ENCODE measurements around the gene DAW1. TPM values are rescaled to one million over a fixed set of nuclear protein-coding genes. Genes with fewer than 3 reads are reported as not detected.

The DAW1 gene
- total and polyA plus RNA-seq, 2 experiments from 2014 or later, result 0.81 to 2.1 TPM

DNA sequence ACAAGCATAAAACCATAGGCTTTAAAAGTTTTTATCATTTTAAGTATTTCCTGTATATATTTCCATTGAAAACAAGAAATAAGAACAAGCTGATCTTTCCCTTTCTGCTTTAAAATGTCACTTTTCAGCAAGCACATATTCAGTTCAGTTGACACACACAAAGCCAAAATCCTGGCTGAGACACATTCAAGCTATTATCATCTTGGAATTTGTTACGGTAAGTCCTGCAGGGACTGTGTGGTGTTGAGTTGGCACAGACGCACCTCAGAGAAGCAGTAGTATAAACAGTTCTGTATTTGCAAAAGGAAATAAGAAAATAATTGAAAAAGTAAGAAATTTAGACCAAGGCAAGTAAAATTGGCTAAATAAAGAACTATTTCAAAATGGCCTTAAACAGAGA, 10.4 kb upstream of the DAW1 start:
- Histone ChIP-seq H3K27me3 (replicated peaks; ENCODE audit: insufficient read depth) (no peaks in the 10 kb centered on the region), H3K9me3 (ENCODE audit: low read depth) (no peaks in the 10 kb centered on the region), H3K4me2 (ENCODE audit: unreplicated experiment) (no peak overlapping the region), H3K27ac (no peak overlapping the region), H2AFZ (peak overlapping the region; percentile 65), H3F3A (ENCODE audit: insufficient read depth) (peaks cover 36% of the 10 kb centered on the region), H3K36me3 (ENCODE audit: low read depth) (no peaks in the 10 kb centered on the region), H3K79me2 (ENCODE audit: insufficient read depth) (no peaks in the 10 kb centered on the region), H3K9me2 (ENCODE audit: insufficient read depth) (no peaks in the 10 kb centered on the region), H3K4me1 (ENCODE audit: insufficient read depth) (peaks cover 34% of the 10 kb centered on the region), H3K4me3 (no peak overlapping the region), H4K20me1 (ENCODE audit: insufficient read depth) (no peaks in the 10 kb centered on the region), H3K9ac (no peak overlapping the region)
- in situ Hi-C loops (cut with MboI), result no loop called here
- WGBS, 2 experiments (ENCODE audit: low coverage in 1 of 2, low lambda C conversion rate in 2 of 2, missing lambda C conversion rate in 2 of 2), result 59 to 76% methylated on average over 2 of the region's 2 CpGs
- no peak for DNase-seq
- TF ChIP-seq EZH2 (IDR thresholded peaks at IDR 0.05; ENCODE audit: insufficient read depth, poor library complexity, severe bottlenecking) (no peak), EZH2phosphoT487 (IDR thresholded peaks at IDR 0.05; ENCODE audit: insufficient read depth, low read depth) (no peak)

DNA sequence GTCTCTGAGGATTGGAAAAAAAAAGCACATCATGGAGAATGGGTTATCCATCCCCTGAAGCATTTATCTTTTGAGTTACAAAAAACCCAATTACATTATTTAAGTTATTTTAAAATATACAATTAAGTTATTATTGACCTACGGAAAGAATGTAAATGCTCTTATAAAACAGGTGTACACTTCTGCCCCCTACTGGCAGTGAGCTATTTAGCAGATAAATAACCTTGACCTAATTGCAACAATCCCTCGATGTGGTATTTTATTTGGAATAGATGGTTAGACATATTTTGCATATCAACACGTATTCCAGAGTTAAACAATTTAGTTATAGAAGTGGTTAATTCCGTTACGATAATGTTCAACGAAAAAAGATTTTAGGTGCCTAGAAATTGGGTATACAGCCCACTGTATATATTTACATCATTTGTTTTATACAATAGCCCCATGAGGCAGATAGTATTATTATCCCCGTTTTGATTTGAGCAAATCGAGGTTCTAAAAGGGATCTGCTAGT, 9.1 kb upstream of the DAW1 start:
- TF ChIP-seq EZH2 (IDR thresholded peaks at IDR 0.05; ENCODE audit: insufficient read depth, poor library complexity, severe bottlenecking) (no peak), EZH2phosphoT487 (IDR thresholded peaks at IDR 0.05; ENCODE audit: insufficient read depth, low read depth) (no peak)
- Histone ChIP-seq H3K36me3 (ENCODE audit: low read depth) (no peaks in the 10 kb centered on the region), H4K20me1 (ENCODE audit: insufficient read depth) (no peaks in the 10 kb centered on the region), H3K27me3 (replicated peaks; ENCODE audit: insufficient read depth) (no peaks in the 10 kb centered on the region), H3K4me3 (peak overlapping the region; percentile 36; the same call in 1 of the 2 replicates), H3K9me2 (ENCODE audit: insufficient read depth) (no peaks in the 10 kb centered on the region), H3K4me1 (ENCODE audit: insufficient read depth) (peaks cover 34% of the 10 kb centered on the region), H3K27ac (peak overlapping the region; percentile 80), H3F3A (ENCODE audit: insufficient read depth) (peaks cover 36% of the 10 kb centered on the region), H3K79me2 (ENCODE audit: insufficient read depth) (no peaks in the 10 kb centered on the region), H2AFZ (no peak overlapping the region), H3K9me3 (ENCODE audit: low read depth) (no peaks in the 10 kb centered on the region), H3K9ac (peak overlapping the region; percentile 5; the same call in 1 of the 2 replicates), H3K4me2 (ENCODE audit: unreplicated experiment) (peak overlapping the region; percentile 70)
- DNase-seq, result peak; percentile 58
- WGBS, 2 experiments (ENCODE audit: low coverage in 1 of 2, low lambda C conversion rate in 2 of 2, missing lambda C conversion rate in 2 of 2), result 15 to 16% methylated on average over 8 of the region's 8 CpGs
- in situ Hi-C loops (cut with MboI), result no loop called here

DNA sequence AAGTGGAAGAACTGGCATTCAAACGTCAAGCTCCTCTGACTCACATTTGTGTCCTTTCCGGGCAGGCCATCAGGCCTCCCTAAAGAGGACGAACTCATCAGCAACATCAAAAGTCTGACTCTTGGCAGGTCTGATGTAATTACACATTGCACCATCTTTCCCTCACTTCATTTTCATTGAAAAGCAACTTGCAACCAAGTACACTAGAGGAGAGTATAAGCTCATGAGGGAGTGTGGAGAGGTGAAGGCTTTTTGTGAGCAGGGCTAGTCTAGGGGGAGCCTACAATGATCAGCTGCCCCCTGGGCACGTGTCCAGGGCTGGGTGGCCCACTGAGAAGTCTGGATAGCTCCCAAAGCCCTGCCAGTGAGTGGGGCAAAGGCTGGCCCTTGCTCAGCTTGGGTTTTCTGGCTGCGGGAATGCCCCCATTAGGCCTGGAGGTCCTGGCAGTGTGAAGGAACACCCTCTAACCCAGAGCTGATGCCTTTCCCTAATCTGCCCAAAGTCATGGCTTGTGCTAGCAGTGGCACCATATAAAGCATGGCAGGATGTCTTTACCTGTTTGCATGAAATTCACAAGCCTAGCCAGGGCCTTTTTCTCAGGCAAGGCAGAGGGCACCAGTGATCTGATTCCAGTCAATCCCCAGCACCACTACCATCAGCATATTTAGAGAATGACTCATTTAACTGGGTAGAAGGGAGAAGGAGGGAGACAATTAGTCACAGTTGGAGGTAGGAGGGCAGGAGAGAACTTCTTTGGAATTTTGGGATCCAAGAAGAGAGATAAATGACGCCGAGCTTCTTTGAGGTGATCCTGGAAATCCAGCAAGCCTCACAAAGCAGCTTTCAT, 8.5 kb upstream of the DAW1 start:
- H3K4me1 ChIP-seq (ENCODE audit: insufficient read depth), result peaks cover 34% of the 10 kb centered on the region
- in situ Hi-C loops (cut with MboI), result no loop called here
- H2AFZ ChIP-seq, result no peak overlapping the region

GRCh38 chr2:227864161-227864756, 7.2 kb upstream of the DAW1 start:
- H3K4me1 ChIP-seq (ENCODE audit: insufficient read depth), result peaks cover 34% of the 10 kb centered on the region
- H3K9me3 ChIP-seq (ENCODE audit: low read depth), result no peaks in the 10 kb centered on the region
- 10 to 13% methylated on average over 9 of the region's 9 CpGs for WGBS, 2 experiments (ENCODE audit: low coverage in 1 of 2, low lambda C conversion rate in 2 of 2, missing lambda C conversion rate in 2 of 2)
- peak overlapping the region; percentile 51 for H3K4me2 ChIP-seq (ENCODE audit: unreplicated experiment)
- no peak overlapping the region for H3K9ac ChIP-seq
- peak overlapping the region; percentile 35 for H3K4me3 ChIP-seq
- no peaks in the 10 kb centered on the region for H3K36me3 ChIP-seq (ENCODE audit: low read depth)
- in situ Hi-C loops (cut with MboI), result no loop called here
- H3F3A ChIP-seq (ENCODE audit: insufficient read depth), result peaks cover 36% of the 10 kb centered on the region
- peak overlapping the region; percentile 80 for H3K27ac ChIP-seq
- peak; percentile 80 for DNase-seq
- no peaks in the 10 kb centered on the region for H4K20me1 ChIP-seq (ENCODE audit: insufficient read depth)
- H2AFZ ChIP-seq, result peak overlapping the region; percentile 37
- H3K27me3 ChIP-seq (replicated peaks; ENCODE audit: insufficient read depth), result no peaks in the 10 kb centered on the region
- no peak for TF ChIP-seq EZH2phosphoT487 (IDR thresholded peaks at IDR 0.05; ENCODE audit: insufficient read depth, low read depth)
- no peak for TF ChIP-seq EZH2 (IDR thresholded peaks at IDR 0.05; ENCODE audit: insufficient read depth, poor library complexity, severe bottlenecking)
- H3K79me2 ChIP-seq (ENCODE audit: insufficient read depth), result no peaks in the 10 kb centered on the region
- no peaks in the 10 kb centered on the region for H3K9me2 ChIP-seq (ENCODE audit: insufficient read depth)

More for the DNA sequence above, 8.5 kb upstream of the DAW1 start:
- Histone ChIP-seq H3K4me3 (peak overlapping the region; percentile 36; the same call in 1 of the 2 replicates), H3K27ac (peak overlapping the region; percentile 80), H4K20me1 (ENCODE audit: insufficient read depth) (no peaks in the 10 kb centered on the region), H3K79me2 (ENCODE audit: insufficient read depth) (no peaks in the 10 kb centered on the region), H3F3A (ENCODE audit: insufficient read depth) (peaks cover 36% of the 10 kb centered on the region), H3K9me3 (ENCODE audit: low read depth) (no peaks in the 10 kb centered on the region), H3K9ac (peak overlapping the region; percentile 5; the same call in 1 of the 2 replicates), H3K4me2 (ENCODE audit: unreplicated experiment) (peak overlapping the region; percentile 70), H3K9me2 (ENCODE audit: insufficient read depth) (no peaks in the 10 kb centered on the region), H3K27me3 (replicated peaks; ENCODE audit: insufficient read depth) (no peaks in the 10 kb centered on the region), H3K36me3 (ENCODE audit: low read depth) (no peaks in the 10 kb centered on the region)
- DNase-seq, result peak; percentile 91
- 28 to 29% methylated on average over 7 of the region's 7 CpGs for WGBS, 2 experiments (ENCODE audit: low coverage in 1 of 2, low lambda C conversion rate in 2 of 2, missing lambda C conversion rate in 2 of 2)
- TF ChIP-seq EZH2 (IDR thresholded peaks at IDR 0.05; ENCODE audit: insufficient read depth, poor library complexity, severe bottlenecking) (no peak), EZH2phosphoT487 (IDR thresholded peaks at IDR 0.05; ENCODE audit: insufficient read depth, low read depth) (no peak)

Data from GM23248 (cell line).